Measurements from ENCODE around the gene SLC9A1.

SLC9A1 gene

GRCh38 chr1:27076803-27077202 lies 78.1 kb downstream of the SLC9A1 start:
- TF ChIP-seq CTCF (IDR thresholded peaks at IDR 0.05; ENCODE audit: borderline replicate concordance, extremely low read depth, low read length, poor library complexity, severe bottlenecking) (no peak), EZH2 (IDR thresholded peaks at IDR 0.05; ENCODE audit: borderline replicate concordance, low read depth, low read length, severe bottlenecking) (no peak)
- Histone ChIP-seq H3K36me3 (ENCODE audit: insufficient read depth, low read length) (no peaks in the 10 kb centered on the region), H3K27me3 (ENCODE audit: insufficient read depth, low read length, poor library complexity) (no peaks in the 10 kb centered on the region), H3K9ac (ENCODE audit: low read depth, low read length) (no peak overlapping the region), H4K20me1 (ENCODE audit: insufficient read depth, low read length) (no peaks in the 10 kb centered on the region), H3K9me3 (ENCODE audit: insufficient read depth, low read length, severe bottlenecking) (no peaks in the 10 kb centered on the region), H3K4me3 (ENCODE audit: low read depth in 1 of 2, low read length in 2 of 2) (no peak overlapping the region), H2AFZ (ENCODE audit: low read depth, low read length) (no peak overlapping the region), H3K27ac (ENCODE audit: low read length) (no peak overlapping the region), H3K79me2 (ENCODE audit: insufficient read depth, low read length) (no peaks in the 10 kb centered on the region), H3K4me1 (ENCODE audit: insufficient read depth, low read length) (no peaks in the 10 kb centered on the region), H3K4me2 (ENCODE audit: insufficient read depth, low read length) (no peak overlapping the region)
- ATAC-seq (ENCODE audit: insufficient read depth, low read depth) (no peak), DNase-seq (no peak)

- Histone ChIP-seq H3K4me3 (ENCODE audit: low read depth in 1 of 2, low read length in 2 of 2) (no peak overlapping the region), H3K79me2 (ENCODE audit: insufficient read depth, low read length) (no peaks in the 10 kb centered on the region), H4K20me1 (ENCODE audit: insufficient read depth, low read length) (no peaks in the 10 kb centered on the region), H3K27me3 (ENCODE audit: insufficient read depth, low read length, poor library complexity) (no peaks in the 10 kb centered on the region), H3K9ac (ENCODE audit: low read depth, low read length) (no peak overlapping the region), H2AFZ (ENCODE audit: low read depth, low read length) (no peak overlapping the region), H3K36me3 (ENCODE audit: insufficient read depth, low read length) (no peaks in the 10 kb centered on the region), H3K9me3 (ENCODE audit: insufficient read depth, low read length, severe bottlenecking) (no peaks in the 10 kb centered on the region), H3K27ac (ENCODE audit: low read length) (no peak overlapping the region), H3K4me2 (ENCODE audit: insufficient read depth, low read length) (no peak overlapping the region), H3K4me1 (ENCODE audit: insufficient read depth, low read length) (no peaks in the 10 kb centered on the region)
- ATAC-seq (ENCODE audit: insufficient read depth, low read depth) (no peak), DNase-seq (no peak)
- TF ChIP-seq EZH2 (IDR thresholded peaks at IDR 0.05; ENCODE audit: borderline replicate concordance, low read depth, low read length, severe bottlenecking) (no peak), CTCF (IDR thresholded peaks at IDR 0.05; ENCODE audit: borderline replicate concordance, extremely low read depth, low read length, poor library complexity, severe bottlenecking) (no peak)
Observed at GRCh38 chr1:27074175-27074780, 80.6 kb downstream of the SLC9A1 start.

- H3K4me1 ChIP-seq (ENCODE audit: insufficient read depth, low read length) = no peaks in the 10 kb centered on the region
- no peak overlapping the region for H2AFZ ChIP-seq (ENCODE audit: low read depth, low read length)
- DNase-seq (no peak), ATAC-seq (ENCODE audit: insufficient read depth, low read depth) (no peak)
- no peaks in the 10 kb centered on the region for H3K27me3 ChIP-seq (ENCODE audit: insufficient read depth, low read length, poor library complexity)
- TF ChIP-seq EZH2 (IDR thresholded peaks at IDR 0.05; ENCODE audit: borderline replicate concordance, low read depth, low read length, severe bottlenecking) (no peak), CTCF (IDR thresholded peaks at IDR 0.05; ENCODE audit: borderline replicate concordance, extremely low read depth, low read length, poor library complexity, severe bottlenecking) (no peak)
- H3K4me2 ChIP-seq (ENCODE audit: insufficient read depth, low read length) = no peak overlapping the region
- no peaks in the 10 kb centered on the region for H3K79me2 ChIP-seq (ENCODE audit: insufficient read depth, low read length)
- no peaks in the 10 kb centered on the region for H3K36me3 ChIP-seq (ENCODE audit: insufficient read depth, low read length)
- no peaks in the 10 kb centered on the region for H3K9me3 ChIP-seq (ENCODE audit: insufficient read depth, low read length, severe bottlenecking)
- H3K9ac ChIP-seq (ENCODE audit: low read depth, low read length) = no peak overlapping the region
- no peak overlapping the region for H3K27ac ChIP-seq (ENCODE audit: low read length)
- no peaks in the 10 kb centered on the region for H4K20me1 ChIP-seq (ENCODE audit: insufficient read depth, low read length)
- no peak overlapping the region for H3K4me3 ChIP-seq (ENCODE audit: low read depth in 1 of 2, low read length in 2 of 2)
Observed at GRCh38 chr1:27071049-27071416, 83.9 kb downstream of the SLC9A1 start.

Measured in DND-41 (cell line).